Peyer's patch (tissue), 4 donors: Measurements from ENCODE around the gene MAD1L1. TPM values are rescaled to one million over a fixed set of nuclear protein-coding genes. Genes with fewer than 3 reads are reported as not detected.

ENCODE experiments used
- DNase-seq, 3 donors: peaks; one replicate each; pipeline ENCODE4 v3.0.0-alpha.2; 2017 to 2019
- H3K27ac ChIP-seq, 4 donors: fragments of 200-600 bp; sonication (generic); one replicate each; pipeline ENCODE4 v1.5.1; 2016 to 2019
- H3K27me3 ChIP-seq, 2 donors: fragments of 200-600 bp; sonication (generic); one replicate each; pipeline ENCODE4 v1.5.1; 2019
- H3K36me3 ChIP-seq, 3 donors: fragments of 200-600 bp; sonication (generic); one replicate each; pipeline ENCODE4 v1.5.1; 2016 to 2019
- H3K4me1 ChIP-seq, 4 donors: fragments of 200-600 bp; sonication (generic); one replicate each; pipeline ENCODE4 v1.5.1; 2016 to 2019
- H3K4me3 ChIP-seq, 4 donors: fragments of 200-600 bp; sonication (generic); 1 replicate in 3 of 4; 2 replicates in 1 of 4; pipeline ENCODE4 v1.5.1; 2016 to 2019; ENCODE audit warnings: mild to moderate bottlenecking in 1 of 4
- H3K9me3 ChIP-seq, 4 donors: fragments of 200-600 bp; sonication (generic); one replicate each; pipeline ENCODE4 v1.5.1; 2016 to 2019; ENCODE audit warnings: mild to moderate bottlenecking in 1 of 4
- POLR2A ChIP-seq, 2 donors: fragments of 450-650 bp; IDR thresholded peaks; one replicate each; pipeline ENCODE4 v1.5.1; 2017; ENCODE audit warnings: antibody characterized with exemption in 2 of 2, mild to moderate bottlenecking in 2 of 2, moderate library complexity in 2 of 2
- total RNA-seq, 4 donors: library from RNA; depleted of rRNA; stranded (reverse); fragments of >200 nt; gene quantifications; one replicate each; pipeline ENCODE4 v1.1.0, GENCODE V29; 2016
- TF ChIP-seq, protein P1 (sequence below), 6 experiments: fragments of 450-650 bp in 4 of 6; fragments of 200-600 bp in 2 of 6; sonication (generic) in 1 of 6; IDR thresholded peaks; one replicate each; pipeline ENCODE4 v1.5.1; 2017 to 2019; ENCODE audit warnings: antibody characterized with exemption in 6 of 6, mild to moderate bottlenecking in 3 of 6, moderate library complexity in 1 of 6

Gene MAD1L1
- total RNA-seq, 4 donors from 2014 or later = 43.9 to 417 (median 59.1) TPM

DNA sequence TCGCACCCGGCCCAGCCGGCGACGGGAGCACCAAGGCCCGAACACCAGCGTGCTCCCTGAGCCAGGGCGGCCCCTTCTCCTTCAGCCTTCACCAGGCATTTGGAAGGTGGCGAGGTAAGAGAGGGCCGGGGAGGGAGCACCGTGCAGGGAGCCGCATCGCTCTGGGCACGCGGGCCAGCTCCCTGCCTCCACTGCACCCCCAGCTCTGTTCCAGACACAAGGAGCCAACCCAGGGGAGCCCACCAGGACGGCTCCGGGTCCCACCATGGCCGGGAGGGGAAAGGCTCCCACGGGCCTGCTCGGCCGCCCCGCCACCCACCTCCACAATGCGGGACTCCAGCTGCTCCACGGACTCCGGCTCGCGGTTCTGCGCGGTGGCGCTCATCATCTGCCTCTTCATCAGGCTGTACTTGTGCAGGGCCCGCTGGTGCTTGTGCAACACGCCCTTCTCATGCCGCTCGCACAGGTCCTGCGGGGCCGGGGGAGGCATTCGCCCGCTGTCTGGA, 24.4 kb upstream of the MAD1L1 start:
- Histone ChIP-seq H3K4me3 (no peak overlapping the region), H3K9me3 (no peaks in the 10 kb centered on the region), H3K4me1 (peaks cover 0 to 11% (median 3%) of the 10 kb centered on the region in 4 donors), H3K27ac (no peak overlapping the region), H3K27me3 (no peaks in the 10 kb centered on the region), H3K36me3 (peaks cover 0 to 8% (median 0%) of the 10 kb centered on the region in 3 donors)
- TF ChIP-seq POLR2A (IDR thresholded peaks at IDR 0.05) = no peak
- TF ChIP-seq, protein P1, sequence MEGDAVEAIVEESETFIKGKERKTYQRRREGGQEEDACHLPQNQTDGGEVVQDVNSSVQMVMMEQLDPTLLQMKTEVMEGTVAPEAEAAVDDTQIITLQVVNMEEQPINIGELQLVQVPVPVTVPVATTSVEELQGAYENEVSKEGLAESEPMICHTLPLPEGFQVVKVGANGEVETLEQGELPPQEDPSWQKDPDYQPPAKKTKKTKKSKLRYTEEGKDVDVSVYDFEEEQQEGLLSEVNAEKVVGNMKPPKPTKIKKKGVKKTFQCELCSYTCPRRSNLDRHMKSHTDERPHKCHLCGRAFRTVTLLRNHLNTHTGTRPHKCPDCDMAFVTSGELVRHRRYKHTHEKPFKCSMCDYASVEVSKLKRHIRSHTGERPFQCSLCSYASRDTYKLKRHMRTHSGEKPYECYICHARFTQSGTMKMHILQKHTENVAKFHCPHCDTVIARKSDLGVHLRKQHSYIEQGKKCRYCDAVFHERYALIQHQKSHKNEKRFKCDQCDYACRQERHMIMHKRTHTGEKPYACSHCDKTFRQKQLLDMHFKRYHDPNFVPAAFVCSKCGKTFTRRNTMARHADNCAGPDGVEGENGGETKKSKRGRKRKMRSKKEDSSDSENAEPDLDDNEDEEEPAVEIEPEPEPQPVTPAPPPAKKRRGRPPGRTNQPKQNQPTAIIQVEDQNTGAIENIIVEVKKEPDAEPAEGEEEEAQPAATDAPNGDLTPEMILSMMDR (IDR thresholded peaks at IDR 0.05) = no peak
- no peak for DNase-seq

DNA sequence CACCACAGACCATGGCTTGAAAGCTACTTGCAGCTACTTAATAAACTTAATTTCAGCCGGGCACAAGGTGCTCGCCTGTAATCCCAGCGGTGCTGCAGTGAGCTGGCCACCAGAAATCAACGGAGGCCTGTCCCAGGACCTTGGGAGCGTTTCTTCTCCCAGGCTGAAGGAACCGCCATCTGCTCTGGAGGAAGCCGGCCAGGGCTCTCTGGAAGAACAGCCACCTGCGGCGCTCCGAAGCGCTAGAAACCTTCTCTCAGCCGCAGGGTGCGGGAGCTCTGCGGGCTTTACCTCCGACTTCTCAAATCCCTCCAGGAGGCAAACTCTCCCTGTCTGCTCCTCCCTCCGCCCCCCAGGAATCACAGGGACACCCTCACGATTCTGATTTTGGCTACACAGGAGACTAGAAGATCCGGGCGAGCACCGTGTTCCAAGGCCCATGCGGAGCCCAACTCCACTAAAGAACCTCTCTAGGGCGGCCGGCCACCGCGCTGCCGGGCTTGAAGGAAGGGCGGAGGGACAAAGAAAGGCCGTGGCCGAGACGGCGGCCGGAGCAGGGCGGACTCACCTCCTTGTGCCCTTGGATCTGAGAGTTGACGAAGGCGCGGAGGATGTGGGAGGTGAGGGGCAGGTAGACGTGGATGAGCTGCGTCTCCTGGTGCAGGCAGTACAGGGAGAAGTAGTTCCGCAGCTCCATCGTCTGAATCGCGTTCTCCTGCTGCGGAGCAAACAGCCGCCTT, 23.7 kb upstream of the MAD1L1 start:
- no peak overlapping the region for H3K27ac ChIP-seq
- TF ChIP-seq, protein P1 (IDR thresholded peaks at IDR 0.05) = no peak
- H3K36me3 ChIP-seq = peaks cover 0 to 8% (median 0%) of the 10 kb centered on the region in 3 donors
- peaks cover 0 to 11% (median 3%) of the 10 kb centered on the region in 4 donors for H3K4me1 ChIP-seq
- no peak for DNase-seq
- H3K4me3 ChIP-seq = no peak overlapping the region
- no peaks in the 10 kb centered on the region for H3K9me3 ChIP-seq
- no peaks in the 10 kb centered on the region for H3K27me3 ChIP-seq

DNA sequence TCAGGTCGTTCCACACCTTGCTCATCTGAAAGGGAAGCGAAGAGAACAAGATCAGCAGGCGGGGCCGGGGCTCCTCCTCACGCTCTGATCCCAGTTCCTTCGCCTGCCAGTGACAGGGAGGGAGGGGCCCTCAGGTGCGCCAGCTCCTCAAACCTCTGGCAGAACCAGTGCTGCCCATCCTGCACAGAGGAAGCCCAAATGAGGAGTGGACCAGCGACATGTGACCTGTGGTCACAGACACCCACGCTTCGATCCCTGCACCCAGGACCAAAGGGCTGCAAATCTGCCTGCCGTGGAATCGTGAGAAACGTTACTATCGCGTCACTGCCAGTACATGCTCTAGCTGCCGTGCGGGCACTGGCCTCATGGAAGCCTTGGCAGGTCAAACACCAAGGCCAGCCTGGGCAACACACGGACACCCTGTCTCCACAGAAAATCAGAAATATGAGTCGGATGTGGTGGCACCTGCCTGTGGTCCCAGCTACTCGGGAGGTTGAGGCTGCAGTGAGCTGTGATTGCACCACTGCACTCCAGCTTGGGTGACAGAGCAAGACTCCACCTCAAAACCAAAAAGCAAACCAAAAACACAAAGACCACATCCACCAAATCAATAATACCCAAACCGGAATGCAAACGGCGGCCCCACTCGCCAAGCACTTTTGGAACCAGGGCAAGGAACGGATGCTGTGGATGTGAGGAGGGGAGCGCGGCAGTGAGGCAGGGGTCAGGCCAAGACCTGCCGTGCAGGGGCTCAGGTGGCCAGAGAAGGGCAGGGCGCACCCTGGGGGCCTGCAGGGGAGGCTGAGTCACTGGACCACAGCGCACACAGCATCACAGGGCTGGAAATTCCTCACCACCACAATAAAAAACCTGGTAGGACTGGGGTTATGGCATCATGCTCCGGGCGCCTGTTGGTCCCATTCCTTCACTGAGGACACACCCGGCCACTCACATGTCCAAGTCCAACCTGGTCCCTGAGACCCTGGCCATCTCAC, 22.7 kb upstream of the MAD1L1 start:
- no peak overlapping the region for H3K27ac ChIP-seq
- H3K9me3 ChIP-seq = no peaks in the 10 kb centered on the region
- TF ChIP-seq POLR2A (IDR thresholded peaks at IDR 0.05) = no peak
- TF ChIP-seq, protein P1 (IDR thresholded peaks at IDR 0.05) = no peak
- no peak overlapping the region for H3K4me3 ChIP-seq
- peaks cover 0 to 8% (median 0%) of the 10 kb centered on the region in 3 donors for H3K36me3 ChIP-seq
- DNase-seq = no peak
- H3K4me1 ChIP-seq = peaks cover 0 to 7% (median 2%) of the 10 kb centered on the region in 4 donors
- H3K27me3 ChIP-seq = no peaks in the 10 kb centered on the region

DNA sequence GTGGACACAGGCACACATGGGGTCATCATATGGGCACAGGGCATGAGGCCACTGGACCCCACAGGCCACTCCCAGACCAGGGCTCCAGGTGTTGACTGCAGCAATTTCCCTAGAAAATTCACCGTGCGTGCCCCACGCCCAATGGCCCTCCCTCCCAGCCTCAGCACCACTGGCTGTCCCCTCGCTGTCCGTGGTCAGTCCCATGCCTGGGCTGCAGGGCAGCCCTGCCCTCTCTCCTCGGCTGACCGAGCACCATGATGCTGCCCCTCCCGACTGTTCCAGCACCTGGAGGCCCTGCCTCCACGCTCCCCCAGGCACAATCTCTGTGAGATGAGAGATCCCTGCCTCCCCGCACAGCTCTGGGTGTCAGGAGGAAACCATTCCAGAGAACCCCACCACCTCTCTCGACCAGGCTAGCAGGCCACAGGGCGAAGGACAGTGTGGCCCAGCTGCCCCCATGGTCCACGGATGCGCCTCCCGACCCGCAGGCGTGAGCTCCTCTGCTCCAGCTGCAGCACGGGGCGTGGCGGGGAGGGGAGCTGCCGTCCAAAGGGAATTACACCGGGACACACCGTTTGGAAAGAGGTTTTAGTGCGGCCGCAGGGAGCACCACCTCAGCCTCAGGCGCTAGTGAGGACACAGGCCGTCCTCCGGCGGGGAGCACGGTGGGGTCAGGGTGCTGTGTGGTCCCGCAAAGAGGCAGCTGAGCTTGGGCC, 21.8 kb upstream of the MAD1L1 start:
- Histone ChIP-seq H3K36me3 (peaks cover 0 to 8% (median 0%) of the 10 kb centered on the region in 3 donors), H3K27me3 (no peaks in the 10 kb centered on the region), H3K9me3 (no peaks in the 10 kb centered on the region), H3K4me1 (peaks cover 0 to 5% (median 3%) of the 10 kb centered on the region in 4 donors), H3K27ac (no peak overlapping the region), H3K4me3 (no peak overlapping the region)
- no peak for DNase-seq
- TF ChIP-seq POLR2A (IDR thresholded peaks at IDR 0.05) = no peak
- TF ChIP-seq, protein P1 (IDR thresholded peaks at IDR 0.05) = no peak
